ENCODE measurements around the gene RBM44.
"Not testable (repeated sequence)": the region's sequence is repeated elsewhere in the genome, so short reads cannot be mapped to it uniquely, and the experiment has no call there.

Gene RBM44

GRCh38 chr2:237798236-237799059 lies at the start of gene RBM44:
Gene RBM44 (plus strand): TSS chr2:237798779. CDS start chr2:237813610, 14,831 bp downstream.
- no peak for DNase-seq

- DNase-seq: no peak
Measured at GRCh38 chr2:237749002-237749401, 49.6 kb upstream of the RBM44 start.

GRCh38 chr2:237749961-237750360 lies 48.6 kb upstream of the RBM44 start:
- no peak for DNase-seq

- not testable (repeated sequence) for DNase-seq
Measured at GRCh38 chr2:237750441-237750840, 48.1 kb upstream of the RBM44 start.

GRCh38 chr2:237752761-237753165 lies 45.8 kb upstream of the RBM44 start:
- peak; percentile 39 for DNase-seq

DNA sequence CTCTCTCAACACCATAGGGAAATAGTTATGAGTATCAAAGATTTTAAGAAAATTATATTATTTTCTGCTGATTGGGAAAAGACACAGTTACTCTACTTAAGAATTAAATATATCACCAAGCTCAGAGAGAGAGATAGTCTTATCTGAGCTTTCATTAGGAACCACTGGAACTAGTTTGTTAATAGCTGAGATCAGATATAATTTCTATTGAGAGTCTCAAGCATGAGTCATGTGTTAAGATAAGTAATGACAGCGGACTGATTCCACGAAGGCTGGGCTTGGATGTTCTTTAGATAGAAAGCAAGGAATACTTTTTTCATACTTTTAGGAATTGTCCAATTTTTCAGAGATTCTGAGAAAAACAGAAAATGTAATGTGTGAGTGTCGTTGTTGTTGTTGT lies 44.4 kb upstream of the RBM44 start:
- no peak for DNase-seq

GRCh38 chr2:237754626-237755248 lies 43.8 kb upstream of the RBM44 start:
- no peak for DNase-seq

DNA sequence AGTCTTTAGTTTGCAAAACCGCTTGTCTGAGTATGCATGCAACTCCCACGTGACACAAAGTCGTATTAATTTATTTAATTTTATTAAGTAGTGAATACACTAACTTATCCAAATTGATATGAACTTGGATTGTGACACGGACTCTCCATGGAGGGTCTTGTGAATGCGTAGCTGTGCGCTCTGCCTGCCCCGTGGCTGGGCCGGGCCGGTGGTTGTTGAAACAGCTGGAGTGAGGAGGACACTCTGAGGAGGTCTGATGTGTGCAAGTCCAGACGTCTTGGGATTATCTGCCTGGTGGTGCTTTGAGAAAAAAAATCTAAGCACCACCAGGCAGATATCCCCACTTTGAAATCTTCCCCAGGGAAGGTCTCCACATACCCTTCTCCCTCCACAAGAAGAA lies 41.0 kb upstream of the RBM44 start:
- DNase-seq: no peak

- no peak for DNase-seq
Measured at GRCh38 chr2:237758185-237758584, 40.4 kb upstream of the RBM44 start.

DNA sequence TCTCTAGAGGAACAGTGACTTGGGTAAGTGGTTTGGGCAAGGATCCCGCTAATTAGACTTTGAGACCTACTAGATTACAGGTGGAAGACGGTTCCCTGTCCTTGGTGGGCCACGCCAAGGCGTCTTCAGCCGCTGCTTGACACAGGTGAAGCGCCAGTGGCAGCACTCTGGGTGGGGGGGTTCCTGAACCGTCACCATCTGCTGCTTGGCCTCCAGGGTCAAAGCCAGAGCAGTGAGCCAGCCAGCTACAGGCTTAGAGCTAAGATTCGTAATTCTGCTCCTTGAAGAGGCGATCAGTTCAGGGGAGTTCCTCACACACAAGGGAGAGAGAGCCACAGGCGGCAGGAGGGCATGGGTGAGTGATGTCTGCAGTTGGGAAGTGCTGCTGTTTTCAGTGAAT lies 39.4 kb upstream of the RBM44 start:
- DNase-seq: no peak

- DNase-seq: no peak
Measured at GRCh38 chr2:237760506-237761502, 37.8 kb upstream of the RBM44 start.

GRCh38 chr2:237762291-237763182 lies 36.0 kb upstream of the RBM44 start:
- DNase-seq: not testable (repeated sequence)

- no peak for DNase-seq
Measured at GRCh38 chr2:237763812-237764211, 34.8 kb upstream of the RBM44 start.

- not testable (repeated sequence) for DNase-seq
Measured at GRCh38 chr2:237765122-237765521, 33.5 kb upstream of the RBM44 start.

GRCh38 chr2:237765875-237766274 lies 32.7 kb upstream of the RBM44 start:
- DNase-seq: no peak

GRCh38 chr2:237766340-237766739 lies 32.2 kb upstream of the RBM44 start:
- no peak for DNase-seq

GRCh38 chr2:237772513-237772912 lies 26.1 kb upstream of the RBM44 start:
- no peak for DNase-seq

DNA sequence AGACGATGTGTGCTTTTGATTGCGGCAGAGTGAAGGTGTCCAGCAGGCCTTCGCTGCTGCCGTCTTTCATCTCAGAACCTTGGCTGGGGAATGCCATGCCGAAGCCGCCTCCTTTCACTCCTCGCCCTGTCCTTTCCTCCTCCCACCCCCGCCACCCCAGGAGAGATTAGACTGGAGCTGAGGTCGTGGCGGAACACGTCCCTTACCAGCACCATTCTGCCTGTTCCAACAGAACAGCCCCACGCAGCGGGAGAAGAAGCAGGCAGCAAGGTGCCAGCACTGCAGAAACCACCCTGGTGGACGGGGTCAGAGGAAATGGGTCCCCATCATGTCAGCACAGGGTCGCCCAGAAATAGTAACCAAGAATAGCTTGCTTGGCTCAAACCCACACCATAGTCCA lies 24.8 kb upstream of the RBM44 start:
- no peak for DNase-seq

GRCh38 chr2:237774811-237775553 lies 23.6 kb upstream of the RBM44 start:
- peak; percentile 48 for DNase-seq

DNA sequence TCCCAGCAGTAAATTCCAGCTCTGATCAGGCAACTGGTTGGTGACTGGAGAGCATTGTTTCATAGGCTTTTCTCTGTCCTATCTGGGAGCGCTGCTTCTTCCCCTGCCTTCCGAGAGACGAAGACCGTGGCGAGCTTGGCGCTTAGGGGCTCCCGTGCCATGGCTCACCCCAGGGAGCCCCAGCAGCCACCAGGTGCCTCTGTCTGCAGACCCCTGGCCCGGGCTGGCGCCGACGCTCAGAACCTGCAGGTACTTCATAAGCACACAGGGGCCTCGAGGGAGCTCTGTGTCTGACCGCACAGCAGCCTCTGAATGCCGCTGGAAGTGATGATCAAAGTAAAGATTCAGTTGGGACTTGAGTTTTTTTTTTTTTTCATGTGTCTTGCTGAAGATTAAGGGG lies 19.1 kb upstream of the RBM44 start:
- DNase-seq: no peak

GRCh38 chr2:237782181-237782580 lies 16.4 kb upstream of the RBM44 start:
- no peak for DNase-seq

Measured in CD4-positive, alpha-beta T cell treated with Interleukin-17A for 1 hour (primary cell).